Skeletal muscle cell (primary cell): ENCODE results near the gene RXRG.

Experiments
- DNase-seq: peaks from one replicate; pipeline ENCODE4 v3.0.0-alpha.2; 2010; ENCODE audit warnings: low read depth
- H3K4me3 ChIP-seq: 2 replicates; pipeline ENCODE4 v1.5.1; 2011; ENCODE audit warnings: low read depth, mild to moderate bottlenecking, control low read depth, low read length, moderate library complexity

RXRG gene

GRCh38 chr1:165452336-165453130 lies 7.6 kb upstream of the RXRG start:
- no peak for DNase-seq
- no peak overlapping the region for H3K4me3 ChIP-seq

- H3K4me3 ChIP-seq = no peak overlapping the region
- DNase-seq = no peak
Measured at GRCh38 chr1:165451691-165452090, 6.8 kb upstream of the RXRG start.

- DNase-seq = no peak
- no peak overlapping the region for H3K4me3 ChIP-seq
Measured at GRCh38 chr1:165449131-165449530, 4.2 kb upstream of the RXRG start.

GRCh38 chr1:165445388-165445787 lies 462 bp upstream of the RXRG start:
- no peak overlapping the region for H3K4me3 ChIP-seq
- no peak for DNase-seq

GRCh38 chr1:165443539-165444311 lies 1.2 kb downstream of the RXRG start:
- H3K4me3 ChIP-seq = no peak overlapping the region
- no peak for DNase-seq

- no peak overlapping the region for H3K4me3 ChIP-seq
- DNase-seq = no peak
Measured at GRCh38 chr1:165442653-165443052, 2.3 kb downstream of the RXRG start.

GRCh38 chr1:165442053-165442452 lies 2.9 kb downstream of the RXRG start:
- DNase-seq = no peak
- H3K4me3 ChIP-seq = no peak overlapping the region

GRCh38 chr1:165441166-165441880 lies 3.6 kb downstream of the RXRG start:
- no peak overlapping the region for H3K4me3 ChIP-seq
- DNase-seq = no peak

GRCh38 chr1:165439330-165439729 lies 5.6 kb downstream of the RXRG start:
- no peak overlapping the region for H3K4me3 ChIP-seq
- DNase-seq = no peak

- no peak overlapping the region for H3K4me3 ChIP-seq
- DNase-seq = no peak
Measured at GRCh38 chr1:165436994-165437393, 7.9 kb downstream of the RXRG start.

- no peak overlapping the region for H3K4me3 ChIP-seq
- DNase-seq = no peak
Measured at GRCh38 chr1:165435801-165436200, 9.1 kb downstream of the RXRG start.

GRCh38 chr1:165434281-165434680 lies 10.6 kb downstream of the RXRG start:
- DNase-seq = no peak
- no peak overlapping the region for H3K4me3 ChIP-seq

- DNase-seq = no peak
- H3K4me3 ChIP-seq = no peak overlapping the region
Measured at GRCh38 chr1:165431079-165431478, 13.8 kb downstream of the RXRG start.

GRCh38 chr1:165426745-165427144 lies 18.2 kb downstream of the RXRG start:
- DNase-seq = no peak
- no peak overlapping the region for H3K4me3 ChIP-seq

- no peak for DNase-seq
- H3K4me3 ChIP-seq = no peak overlapping the region
Measured at GRCh38 chr1:165425621-165426020, 19.3 kb downstream of the RXRG start.

- no peak overlapping the region for H3K4me3 ChIP-seq
- DNase-seq = no peak
Measured at GRCh38 chr1:165424454-165425216, 20.3 kb downstream of the RXRG start.

GRCh38 chr1:165423136-165423535 lies 21.8 kb downstream of the RXRG start:
- no peak for DNase-seq
- H3K4me3 ChIP-seq = no peak overlapping the region

GRCh38 chr1:165420655-165421054 lies 24.3 kb downstream of the RXRG start:
- H3K4me3 ChIP-seq = no peak overlapping the region
- DNase-seq = no peak

- no peak overlapping the region for H3K4me3 ChIP-seq
- DNase-seq = no peak
Measured at GRCh38 chr1:165419839-165420238, 25.1 kb downstream of the RXRG start.

GRCh38 chr1:165418195-165418594 lies 26.7 kb downstream of the RXRG start:
- no peak overlapping the region for H3K4me3 ChIP-seq
- DNase-seq = no peak
